Subcutaneous adipose tissue (tissue), 4 donors: Measurements from ENCODE around the gene CC2D1A. TPM values are rescaled to one million over a fixed set of nuclear protein-coding genes. Genes with fewer than 3 reads are reported as not detected.

ENCODE experiments used
- total RNA-seq, 4 donors: library from RNA; depleted of rRNA; stranded (reverse); fragments of >200 nt; gene quantifications; one replicate each; pipeline ENCODE4 v1.1.0, GENCODE V29; 2016
- TF ChIP-seq, protein P1 (sequence below): fragments of 450-650 bp; IDR thresholded peaks from one replicate; pipeline ENCODE4 v1.5.1; 2016; ENCODE audit warnings: low read depth, mild to moderate bottlenecking, control low read depth, antibody characterized with exemption, moderate library complexity

Gene CC2D1A
- total RNA-seq, 4 donors from 2014 or later = 15.2 to 36.2 (median 16.5) TPM

DNA sequence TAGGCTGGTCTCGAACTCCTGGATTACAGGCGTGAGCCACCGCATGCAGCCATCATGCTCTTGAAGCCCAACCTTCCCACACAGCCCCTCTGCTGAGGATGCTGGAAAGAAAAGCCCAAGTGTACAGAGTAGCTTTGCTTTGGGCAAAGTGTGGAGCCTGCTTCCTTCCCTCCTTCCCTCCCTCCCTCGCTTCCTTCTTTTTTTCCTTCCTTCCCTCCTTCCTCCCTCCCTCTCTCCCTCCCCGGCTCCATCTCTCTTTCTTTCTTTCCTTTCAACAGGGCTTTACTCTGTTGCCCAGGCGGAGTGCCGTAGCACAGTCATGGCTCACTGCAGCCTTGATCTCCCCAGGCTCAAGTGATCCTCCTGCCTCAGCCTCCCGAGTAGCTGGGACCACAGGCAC, 2.7 kb downstream of the CC2D1A start:
- TF ChIP-seq, protein P1, sequence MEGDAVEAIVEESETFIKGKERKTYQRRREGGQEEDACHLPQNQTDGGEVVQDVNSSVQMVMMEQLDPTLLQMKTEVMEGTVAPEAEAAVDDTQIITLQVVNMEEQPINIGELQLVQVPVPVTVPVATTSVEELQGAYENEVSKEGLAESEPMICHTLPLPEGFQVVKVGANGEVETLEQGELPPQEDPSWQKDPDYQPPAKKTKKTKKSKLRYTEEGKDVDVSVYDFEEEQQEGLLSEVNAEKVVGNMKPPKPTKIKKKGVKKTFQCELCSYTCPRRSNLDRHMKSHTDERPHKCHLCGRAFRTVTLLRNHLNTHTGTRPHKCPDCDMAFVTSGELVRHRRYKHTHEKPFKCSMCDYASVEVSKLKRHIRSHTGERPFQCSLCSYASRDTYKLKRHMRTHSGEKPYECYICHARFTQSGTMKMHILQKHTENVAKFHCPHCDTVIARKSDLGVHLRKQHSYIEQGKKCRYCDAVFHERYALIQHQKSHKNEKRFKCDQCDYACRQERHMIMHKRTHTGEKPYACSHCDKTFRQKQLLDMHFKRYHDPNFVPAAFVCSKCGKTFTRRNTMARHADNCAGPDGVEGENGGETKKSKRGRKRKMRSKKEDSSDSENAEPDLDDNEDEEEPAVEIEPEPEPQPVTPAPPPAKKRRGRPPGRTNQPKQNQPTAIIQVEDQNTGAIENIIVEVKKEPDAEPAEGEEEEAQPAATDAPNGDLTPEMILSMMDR = no peak

DNA sequence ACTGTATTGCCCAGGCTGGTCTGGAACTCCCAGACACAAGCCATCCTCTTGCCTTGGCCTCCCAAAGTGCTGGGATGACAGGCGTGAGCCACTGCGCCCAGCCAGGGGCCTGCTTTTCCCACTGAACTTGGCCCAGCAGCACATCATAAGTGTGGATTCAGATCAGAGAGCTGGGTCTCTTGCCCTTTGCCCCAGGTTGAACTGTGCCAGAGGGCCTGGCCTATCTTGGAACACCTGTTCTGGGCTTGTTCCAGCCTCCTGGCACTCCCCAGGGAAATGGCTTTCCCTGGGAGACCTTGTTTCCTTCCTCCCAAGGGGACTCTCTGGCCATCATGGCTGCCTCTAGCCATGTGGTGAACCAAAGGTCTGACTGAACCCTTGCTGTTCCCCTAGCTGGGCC, 3.4 kb downstream of the CC2D1A start:
- TF ChIP-seq, protein P1 = no peak

DNA sequence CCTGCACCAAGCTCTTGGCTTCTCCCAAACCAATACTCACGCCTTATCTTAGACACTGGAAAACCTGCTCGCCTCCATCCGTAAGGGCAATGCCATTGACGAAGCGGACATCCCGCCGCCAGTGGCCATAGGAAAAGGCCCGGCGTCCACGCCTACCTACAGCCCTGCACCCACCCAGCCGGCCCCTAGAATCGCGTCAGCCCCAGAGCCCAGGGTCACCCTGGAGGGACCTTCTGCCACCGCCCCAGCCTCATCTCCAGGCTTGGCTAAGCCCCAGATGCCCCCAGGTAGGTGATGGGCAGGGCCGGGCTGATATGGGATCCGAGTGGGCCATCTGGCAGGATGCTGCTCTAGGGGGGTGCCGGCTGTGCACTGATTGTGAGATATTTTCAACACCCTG, 7.4 kb downstream of the CC2D1A start:
- TF ChIP-seq, protein P1 = no peak

DNA sequence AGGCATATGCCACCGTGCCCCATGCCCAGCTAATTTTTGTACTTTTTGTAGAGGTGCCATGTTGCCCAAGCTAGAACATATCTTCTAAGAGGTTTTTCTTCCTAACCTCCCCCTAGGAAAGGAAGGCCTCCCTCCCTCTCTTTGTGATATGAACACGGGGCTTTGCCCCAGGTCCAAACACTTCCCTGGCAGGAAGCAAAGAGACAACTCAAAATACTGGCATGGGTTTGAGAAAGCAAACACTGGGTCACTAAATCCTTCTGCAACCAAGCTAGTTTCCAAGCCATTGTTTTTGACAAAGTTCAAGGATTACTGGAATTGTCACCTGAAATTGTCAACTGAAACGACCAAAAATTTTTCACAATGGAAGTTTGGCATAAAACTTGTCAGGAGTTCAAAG, 8.8 kb downstream of the CC2D1A start:
- TF ChIP-seq, protein P1 = no peak

DNA sequence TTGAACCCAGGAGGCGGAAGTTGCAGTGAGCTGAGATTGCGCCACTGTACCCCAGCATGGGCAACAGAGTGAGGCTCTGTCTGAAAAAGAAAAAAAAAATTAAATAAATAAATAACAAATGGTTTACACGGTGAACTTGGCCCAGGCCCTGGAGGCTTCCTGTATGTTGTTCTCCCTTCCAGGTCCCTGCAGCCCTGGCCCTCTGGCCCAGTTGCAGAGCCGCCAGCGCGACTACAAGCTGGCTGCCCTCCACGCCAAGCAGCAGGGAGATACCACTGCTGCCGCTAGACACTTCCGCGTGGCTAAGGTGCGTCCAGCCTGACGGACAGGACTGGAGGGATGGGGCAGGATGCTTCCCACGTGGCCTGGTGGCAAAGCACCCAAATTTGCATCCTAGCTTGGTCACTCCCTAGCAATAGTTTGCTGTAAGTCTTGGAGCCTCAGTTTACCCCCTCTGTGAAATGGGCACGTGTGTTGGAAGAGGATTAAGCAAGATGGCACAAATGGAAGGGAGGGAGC, 11.9 kb downstream of the CC2D1A start:
- TF ChIP-seq, protein P1 = no peak

DNA sequence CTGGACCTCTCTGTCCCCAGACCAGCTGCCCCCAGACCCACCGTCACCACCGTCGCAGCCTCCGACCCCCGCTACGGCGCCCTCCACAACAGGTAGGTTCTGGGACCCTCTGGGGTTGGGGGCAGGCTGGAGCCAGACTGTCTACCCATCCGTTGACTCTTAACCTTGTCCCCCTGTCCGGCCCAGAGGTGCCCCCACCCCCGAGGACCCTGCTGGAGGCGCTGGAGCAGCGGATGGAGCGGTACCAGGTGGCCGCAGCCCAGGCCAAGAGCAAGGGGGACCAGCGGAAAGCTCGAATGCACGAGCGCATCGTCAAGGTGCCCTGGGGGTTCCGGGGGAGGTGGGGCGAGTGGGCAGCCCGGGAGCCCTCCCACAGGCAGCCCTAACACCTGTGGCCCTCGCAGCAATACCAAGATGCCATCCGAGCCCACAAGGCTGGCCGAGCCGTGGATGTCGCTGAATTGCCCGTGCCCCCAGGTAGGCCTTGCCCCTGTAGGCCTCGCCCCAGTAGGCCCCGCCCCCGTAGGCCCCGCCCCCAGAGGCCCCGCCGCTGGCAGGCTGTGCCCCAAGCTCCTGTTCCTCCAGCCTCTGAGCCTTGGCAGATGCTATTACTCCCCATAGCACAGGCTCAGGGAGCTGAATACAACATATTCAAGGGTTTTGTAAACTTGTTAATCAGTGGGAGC, 12.9 kb downstream of the CC2D1A start:
- TF ChIP-seq, protein P1 = no peak

DNA sequence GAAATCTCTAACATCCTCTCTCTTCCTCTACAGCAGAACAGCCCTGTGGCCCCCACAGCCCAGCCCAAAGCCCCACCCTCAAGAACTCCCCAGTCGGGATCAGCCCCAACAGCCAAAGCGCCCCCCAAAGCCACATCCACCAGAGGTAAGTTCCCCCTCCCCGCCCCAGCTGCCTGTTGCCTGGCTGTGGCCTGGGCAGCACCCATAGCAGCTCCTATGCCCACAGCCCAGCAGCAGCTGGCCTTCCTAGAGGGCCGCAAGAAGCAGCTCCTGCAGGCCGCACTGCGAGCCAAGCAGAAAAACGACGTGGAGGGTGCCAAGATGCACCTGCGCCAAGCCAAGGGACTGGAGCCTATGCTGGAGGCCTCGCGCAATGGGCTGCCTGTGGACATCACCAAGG, 14.5 kb downstream of the CC2D1A start:
- TF ChIP-seq, protein P1 = no peak
